Activated CD4-positive, alpha-beta T cell treated with anti-CD3 and anti-CD28 coated beads, Interleukin-2, amount 50 U/mL, for 16 hours (primary cell): Measurements from ENCODE around the gene MROH7.

ENCODE experiments used
- DNase-seq: peaks from one replicate; pipeline ENCODE4 v3.0.0-alpha.2; 2020

The MROH7 gene

GRCh38 chr1:54701066-54701465 lies 59.5 kb downstream of the MROH7 start:
- DNase-seq, result no peak

DNA sequence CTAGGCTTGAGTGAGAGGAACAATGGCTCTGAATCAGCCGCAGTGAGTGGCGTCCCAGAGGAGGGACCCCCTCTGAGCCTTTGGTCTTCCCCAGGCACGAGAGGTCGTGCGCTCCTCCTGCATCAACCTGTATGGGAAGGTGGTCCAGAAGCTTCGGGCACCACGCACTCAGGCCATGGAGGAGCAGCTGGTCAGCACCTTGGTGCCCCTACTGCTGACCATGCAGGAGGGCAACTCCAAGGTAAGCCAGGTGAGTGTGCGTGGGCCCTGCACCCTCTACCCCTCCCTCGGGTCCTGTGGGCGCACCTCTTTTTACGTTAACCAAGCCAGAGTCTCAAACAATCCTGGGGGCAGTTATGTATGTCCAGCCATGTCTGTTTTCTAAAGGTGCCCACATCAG lies 60.4 kb downstream of the MROH7 start:
- no peak for DNase-seq

DNA sequence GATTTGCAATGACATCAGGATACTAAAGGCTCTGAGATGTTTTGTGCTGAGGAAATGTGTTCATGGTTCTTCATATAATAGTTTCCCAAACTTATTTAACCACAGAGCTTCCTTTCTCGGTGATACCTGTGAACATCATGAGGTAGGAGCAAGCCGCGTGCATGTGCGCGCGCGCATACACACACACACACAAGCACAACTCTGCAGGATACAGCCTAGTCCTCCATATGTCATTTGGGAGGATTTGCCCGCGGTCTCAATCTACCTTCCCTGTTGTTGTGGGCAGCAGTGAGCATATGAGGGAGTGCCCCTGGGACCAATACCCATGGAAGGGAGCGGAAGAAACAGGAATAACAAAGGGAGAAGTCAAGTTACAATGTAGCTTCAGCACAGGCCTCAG lies 61.9 kb downstream of the MROH7 start:
- DNase-seq, result no peak

DNA sequence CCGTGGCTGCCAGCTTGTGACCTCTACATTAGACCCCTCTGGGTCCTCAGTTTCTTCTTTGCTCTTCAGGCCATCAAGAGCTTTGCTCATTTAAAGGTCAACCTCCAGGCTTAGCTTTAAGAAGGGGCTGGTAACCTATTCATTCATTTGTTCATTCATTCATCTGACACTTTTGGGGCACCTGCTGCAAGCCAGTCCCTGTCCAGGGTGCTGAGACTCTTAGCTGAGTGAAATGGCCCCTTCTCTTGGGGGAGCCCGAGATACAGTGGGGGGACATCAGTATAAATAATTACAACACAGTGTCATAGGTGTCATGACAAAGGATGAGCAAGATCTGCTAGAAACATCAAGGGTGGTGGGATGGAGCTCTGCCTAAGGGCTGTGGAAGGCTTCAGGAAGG lies 63.6 kb downstream of the MROH7 start:
- no peak for DNase-seq

GRCh38 chr1:54706419-54706818 lies 64.8 kb downstream of the MROH7 start:
- no peak for DNase-seq

DNA sequence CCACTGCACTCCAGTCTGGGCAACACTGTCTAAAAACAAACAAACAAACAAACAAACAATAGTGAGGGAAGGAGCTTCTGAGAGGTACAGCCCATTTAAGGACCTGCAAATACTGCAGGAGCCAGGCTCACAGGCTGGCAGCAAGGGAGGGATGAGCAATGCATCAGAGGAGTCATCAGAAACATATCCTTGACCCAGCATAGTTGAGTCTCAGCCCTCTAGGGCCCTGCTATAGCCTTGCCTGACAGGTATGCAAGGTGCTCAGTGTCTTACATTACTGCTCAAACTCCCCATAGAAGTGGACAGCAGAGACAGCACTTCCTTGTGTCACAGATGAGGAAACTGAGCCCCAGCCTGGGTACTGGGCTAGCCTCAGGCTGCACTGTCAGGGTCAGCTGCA lies 66.8 kb downstream of the MROH7 start:
- no peak for DNase-seq

GRCh38 chr1:54709547-54710292 lies 68.1 kb downstream of the MROH7 start:
- DNase-seq, result no peak

DNA sequence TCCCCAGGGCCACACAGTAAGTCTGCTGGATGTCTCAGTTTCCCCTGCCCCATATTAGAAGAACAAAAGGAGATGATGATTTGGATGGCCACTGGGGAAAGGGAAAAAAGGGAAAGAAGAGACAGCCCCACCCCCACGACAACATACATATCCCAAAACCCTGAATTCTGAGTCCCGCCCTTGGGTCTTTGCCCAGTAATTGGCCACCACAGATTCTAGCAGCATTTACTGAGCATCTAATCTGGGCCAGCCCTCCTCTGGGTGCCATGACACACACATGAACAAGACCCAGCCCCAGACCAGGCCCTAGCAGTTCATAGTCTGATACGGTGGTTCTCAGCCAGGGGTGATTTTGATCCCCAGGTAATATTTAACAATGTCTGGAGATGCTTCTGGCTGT lies 68.8 kb downstream of the MROH7 start:
- DNase-seq, result no peak

DNA sequence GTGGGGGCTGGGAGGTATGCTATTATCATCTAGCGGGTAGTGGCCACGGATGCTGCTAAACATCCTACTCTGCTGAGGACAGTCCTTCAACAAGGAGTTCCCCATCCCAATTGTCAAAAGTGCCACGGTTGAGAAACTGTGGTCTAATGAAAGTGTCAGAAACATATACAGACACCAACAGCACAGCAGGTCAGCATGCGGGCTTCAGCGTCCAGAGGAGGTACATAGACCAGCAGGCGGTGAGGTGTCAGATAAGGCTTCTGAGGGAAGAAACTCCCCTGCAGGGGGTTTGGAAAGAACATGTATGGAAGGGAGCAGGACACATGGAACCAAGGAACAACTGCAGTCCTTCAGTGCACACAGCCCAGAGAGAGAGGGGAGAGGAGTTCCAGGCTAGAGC lies 69.3 kb downstream of the MROH7 start:
- DNase-seq, result no peak

DNA sequence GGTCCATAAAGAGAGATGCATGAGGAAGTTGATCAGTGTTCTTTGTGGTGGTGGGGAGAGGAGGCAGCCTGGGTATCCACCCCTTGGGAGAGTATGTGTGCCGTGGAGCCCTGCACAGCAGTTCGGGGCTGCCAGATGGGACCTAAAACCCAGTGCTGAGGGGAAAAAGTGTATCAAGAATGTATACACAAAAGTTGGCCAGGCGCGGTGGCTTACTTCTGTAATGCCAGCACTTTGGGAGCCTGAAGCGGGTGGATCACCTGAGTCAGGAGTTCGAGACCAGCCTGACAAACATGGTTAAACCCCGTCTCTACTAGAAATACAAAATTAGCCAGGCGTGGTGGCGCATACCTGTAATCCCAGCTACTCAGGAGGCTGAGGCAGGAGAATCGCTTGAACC lies 70.0 kb downstream of the MROH7 start:
- no peak for DNase-seq

- no peak for DNase-seq
Measured at GRCh38 chr1:54714881-54715492, 73.4 kb downstream of the MROH7 start.

GRCh38 chr1:54715493-54716298 lies 74.1 kb downstream of the MROH7 start, which contains the start of gene TTC4:
Gene TTC4 (plus strand): TSS chr1:54715861. CDS start chr1:54715909, 48 bp downstream.
- peak; percentile 86 for DNase-seq

- peak; percentile 65 for DNase-seq
Measured at GRCh38 chr1:54716299-54717047, 74.9 kb downstream of the MROH7 start.

DNA sequence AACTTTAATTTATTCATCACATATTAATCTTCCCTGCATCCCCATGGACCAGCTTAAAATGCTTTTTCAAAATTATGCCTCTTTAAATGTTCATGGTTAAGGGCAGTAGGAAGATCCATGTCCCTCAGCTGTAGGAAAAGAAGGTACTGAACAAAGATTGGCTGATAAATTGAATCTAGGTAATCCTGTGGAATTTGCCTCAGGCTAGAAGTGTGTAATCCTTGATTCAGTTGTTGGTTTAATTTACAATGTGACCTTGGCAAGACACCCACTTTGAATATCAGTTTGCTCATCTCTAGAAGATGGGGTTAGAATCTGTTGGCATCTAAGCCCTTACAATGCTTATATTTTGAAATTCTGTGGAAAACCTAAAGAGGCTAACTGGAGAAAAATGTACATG lies 80.1 kb downstream of the MROH7 start:
- no peak for DNase-seq

DNA sequence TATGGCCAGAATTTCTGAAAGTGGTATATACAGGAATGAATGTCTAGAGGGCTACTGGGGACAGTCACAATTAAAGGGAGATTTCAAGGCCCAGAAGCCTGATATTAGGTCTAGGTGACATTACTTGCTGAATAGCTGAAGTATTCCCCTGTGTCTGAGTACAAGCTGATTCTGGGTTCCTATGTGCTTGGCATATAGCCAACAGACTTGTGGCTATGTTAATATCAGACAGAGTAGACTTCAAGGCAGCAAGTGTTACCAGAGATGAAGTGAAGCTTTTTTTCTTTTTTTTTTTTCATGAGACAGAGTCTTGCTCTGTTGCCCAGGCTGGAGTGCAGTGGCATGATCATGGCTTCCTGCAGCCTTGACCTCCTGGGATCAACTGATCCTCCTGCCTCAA lies 82.4 kb downstream of the MROH7 start:
- DNase-seq, result no peak

DNA sequence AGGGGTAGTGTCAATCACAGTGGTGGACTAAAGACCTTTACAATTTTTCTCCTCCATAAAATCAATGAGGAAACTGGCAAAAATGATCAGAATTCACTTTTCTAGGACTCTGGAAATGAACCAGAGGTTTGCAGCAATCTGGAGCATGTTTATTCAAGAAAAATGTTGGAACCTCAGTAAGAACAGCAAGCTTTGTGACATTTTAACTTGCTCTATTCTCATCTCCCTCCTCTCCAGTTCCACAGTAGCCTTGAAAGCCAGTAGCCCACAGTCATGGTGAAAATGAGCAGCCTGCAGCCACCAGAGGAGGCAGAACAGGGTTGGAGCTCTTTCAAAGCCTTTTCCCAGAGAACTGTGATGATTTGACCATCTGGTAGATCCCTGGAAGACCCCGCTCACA lies 83.2 kb downstream of the MROH7 start:
- no peak for DNase-seq

DNA sequence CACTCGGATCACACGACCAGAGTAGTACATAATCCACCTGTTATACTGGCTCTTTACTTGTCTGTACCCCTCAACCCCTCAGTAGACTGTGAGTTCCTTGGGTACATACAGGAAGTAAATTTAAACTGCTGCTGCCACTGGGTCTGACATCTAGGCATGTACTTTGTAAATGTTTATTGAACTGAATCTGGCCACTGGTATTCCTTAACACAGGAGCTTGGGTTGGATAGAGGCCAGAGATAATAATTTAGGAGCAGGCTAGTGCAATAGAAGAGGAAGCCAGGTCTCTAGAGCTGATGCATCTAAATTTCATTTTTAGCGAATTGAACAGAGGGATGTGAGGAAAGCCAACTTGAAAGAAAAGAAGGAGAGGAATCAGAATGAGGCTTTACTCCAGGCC lies 86.4 kb downstream of the MROH7 start:
- DNase-seq, result no peak

- DNase-seq, result no peak
Measured at GRCh38 chr1:54736685-54737084, 95.1 kb downstream of the MROH7 start.

DNA sequence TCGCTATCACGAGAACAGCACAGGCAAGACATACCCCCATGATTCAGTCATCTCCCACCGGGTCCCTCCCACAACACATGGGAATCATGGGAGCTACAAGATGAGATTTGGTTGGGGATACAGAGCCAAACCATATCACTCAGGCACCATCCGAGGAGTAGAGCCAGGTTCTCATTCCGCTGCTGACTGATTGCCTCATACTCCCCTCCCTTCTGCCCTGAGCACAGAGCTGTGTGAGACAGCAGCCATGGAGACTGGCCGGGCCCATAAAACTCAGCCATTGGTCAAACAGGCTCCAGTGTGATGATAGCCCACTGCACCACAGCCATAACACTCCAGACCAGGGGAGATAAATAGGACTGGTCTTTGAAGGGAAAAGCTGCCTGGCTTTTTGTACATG lies 96.7 kb downstream of the MROH7 start:
- no peak for DNase-seq

GRCh38 chr1:54741531-54741930 lies 99.9 kb downstream of the MROH7 start:
- DNase-seq, result no peak

GRCh38 chr1:54742282-54742681 lies 100.7 kb downstream of the MROH7 start:
- DNase-seq, result no peak

GRCh38 chr1:54743416-54744226 lies 102.0 kb downstream of the MROH7 start:
- DNase-seq, result no peak
